Ishikawa (cell line): ENCODE measurements around the gene RPL13.

Experiments
- CEBPB ChIP-seq: IDR thresholded peaks from 2 replicates; pipeline ENCODE4 v1.6.1; 2012
- CREB1 ChIP-seq: IDR thresholded peaks from 2 replicates; pipeline ENCODE4 v1.6.1; 2012; ENCODE audit warnings: low read depth
- EGR1 ChIP-seq: IDR thresholded peaks from 2 replicates; pipeline ENCODE4 v1.6.1; 2012
- EP300 ChIP-seq: IDR thresholded peaks from 2 replicates; pipeline ENCODE4 v1.6.1; 2012; ENCODE audit warnings: borderline replicate concordance
- FOXM1 ChIP-seq: IDR thresholded peaks from 2 replicates; pipeline ENCODE4 v1.6.1; 2012; ENCODE audit warnings: low read depth, borderline replicate concordance
- MAX ChIP-seq: IDR thresholded peaks from 2 replicates; pipeline ENCODE4 v1.6.1; 2012
- NFIC ChIP-seq: IDR thresholded peaks from 2 replicates; pipeline ENCODE4 v1.6.1; 2012
- RAD21 ChIP-seq: IDR thresholded peaks from 2 replicates; pipeline ENCODE4 v1.6.1; 2012; ENCODE audit warnings: low read depth
- REST ChIP-seq: IDR thresholded peaks from 2 replicates; pipeline ENCODE4 v1.6.1; 2012; ENCODE audit warnings: low read depth, mild to moderate bottlenecking
- TAF1 ChIP-seq: IDR thresholded peaks from 2 replicates; pipeline ENCODE4 v1.6.1; 2012; ENCODE audit warnings: low read depth, mild to moderate bottlenecking
- TCF12 ChIP-seq: IDR thresholded peaks from 2 replicates; pipeline ENCODE4 v1.6.1; 2012; ENCODE audit warnings: low read depth
- TEAD4 ChIP-seq: IDR thresholded peaks from 2 replicates; pipeline ENCODE4 v1.6.1; 2012
- USF1 ChIP-seq: IDR thresholded peaks from 2 replicates; pipeline ENCODE4 v1.6.1; 2012
- YY1 ChIP-seq: IDR thresholded peaks from 2 replicates; pipeline ENCODE4 v1.6.1; 2012; ENCODE audit warnings: low read depth
- ZBTB7A ChIP-seq: IDR thresholded peaks from 2 replicates; pipeline ENCODE4 v1.6.1; 2012; ENCODE audit warnings: low read depth

RPL13 gene

GRCh38 chr16:89530401-89531381 is 29.8 kb upstream of the RPL13 start:
- no peak for TF ChIP-seq FOXM1
- TF ChIP-seq ZBTB7A, result no peak
- no peak for TF ChIP-seq TEAD4
- TF ChIP-seq TAF1, result no peak
- TF ChIP-seq EP300, result no peak
- TF ChIP-seq RAD21, result no peak
- TF ChIP-seq EGR1, result no peak
- no peak for TF ChIP-seq MAX
- no peak for TF ChIP-seq TCF12
- TF ChIP-seq CREB1, result no peak
- no peak for TF ChIP-seq REST
- TF ChIP-seq NFIC, result no peak

GRCh38 chr16:89531821-89532526 is 28.5 kb upstream of the RPL13 start:
- no peak for TF ChIP-seq CEBPB
- TF ChIP-seq TEAD4, result no peak
- no peak for TF ChIP-seq REST
- TF ChIP-seq FOXM1, result no peak
- TF ChIP-seq USF1, result no peak
- TF ChIP-seq YY1, result no peak
- TF ChIP-seq TCF12, result no peak
- TF ChIP-seq RAD21, result no peak
- no peak for TF ChIP-seq EGR1
- no peak for TF ChIP-seq TAF1
- TF ChIP-seq CREB1, result no peak
- TF ChIP-seq EP300, result no peak
- no peak for TF ChIP-seq ZBTB7A
- no peak for TF ChIP-seq NFIC

- TF ChIP-seq CEBPB, result no peak
Observed at GRCh38 chr16:89534252-89534756, 26.2 kb upstream of the RPL13 start.

- no peak for TF ChIP-seq REST
- no peak for TF ChIP-seq EGR1
Observed at GRCh38 chr16:89536371-89536770, 24.1 kb upstream of the RPL13 start.

- no peak for TF ChIP-seq FOXM1
- TF ChIP-seq CEBPB, result no peak
- TF ChIP-seq YY1, result no peak
- no peak for TF ChIP-seq RAD21
- TF ChIP-seq MAX, result no peak
- no peak for TF ChIP-seq REST
- no peak for TF ChIP-seq ZBTB7A
- TF ChIP-seq TCF12, result no peak
- no peak for TF ChIP-seq USF1
- no peak for TF ChIP-seq CREB1
- no peak for TF ChIP-seq NFIC
- TF ChIP-seq EGR1, result no peak
- TF ChIP-seq TEAD4, result no peak
- TF ChIP-seq EP300, result no peak
Observed at GRCh38 chr16:89536886-89537548, 23.5 kb upstream of the RPL13 start.
